Type B pancreatic cell (in vitro differentiated cells): ENCODE measurements around the gene PUS10. TPM values are rescaled to one million over a fixed set of nuclear protein-coding genes. Genes with fewer than 3 reads are reported as not detected.
"Not testable (repeated sequence)": the region's sequence is repeated elsewhere in the genome, so short reads cannot be mapped to it uniquely, and the experiment has no call there.

Experiments
- DNase-seq: peaks from one replicate; pipeline ENCODE4 v3.0.0; 2021; ENCODE audit warnings: mixed read lengths; ENCODE audit not compliant: unreplicated experiment; ENCODE audit errors: extremely low spot score
- H3K27ac Mint-ChIP-seq: 2 replicates; pipeline ENCODE4 v1.8.0; 2021; ENCODE audit warnings: mild to moderate bottlenecking, mixed read lengths
- H3K27me3 Mint-ChIP-seq: 2 replicates; pipeline ENCODE4 v1.8.0; 2021; ENCODE audit warnings: mixed read lengths
- H3K36me3 Mint-ChIP-seq: 2 replicates; pipeline ENCODE4 v1.8.0; 2021; ENCODE audit warnings: mixed read lengths
- H3K4me1 Mint-ChIP-seq: one replicate; pipeline ENCODE4 v1.8.0; 2021; ENCODE audit warnings: mixed read lengths; ENCODE audit not compliant: unreplicated experiment
- H3K4me3 Mint-ChIP-seq: 2 replicates; pipeline ENCODE4 v1.8.0; 2021; ENCODE audit warnings: mild to moderate bottlenecking, mixed read lengths
- H3K9me3 Mint-ChIP-seq: 2 replicates; pipeline ENCODE4 v1.8.0; 2021; ENCODE audit warnings: mixed read lengths
- CTCF ChIP-seq: fragments of 200-600 bp; sonication (generic); conservative IDR thresholded peaks from 2 replicates; pipeline ENCODE4 v1.5.0; 2021; ENCODE audit warnings: antibody characterized with exemption, mild to moderate bottlenecking
- total RNA-seq: library from RNA; stranded (reverse); gene quantifications from 2 replicates; pipeline ENCODE4 v1.2.1, GENCODE V29; 2021; ENCODE audit warnings: low replicate concordance

PUS10 gene
- total RNA-seq, 1 donor from 2014 or later = 6.3 TPM

GRCh38 chr2:61055557-61055956, 37.5 kb upstream of the PUS10 start:
- H3K27me3 Mint-ChIP-seq = no peaks in the 10 kb centered on the region
- peaks cover 18% of the 10 kb centered on the region for H3K36me3 Mint-ChIP-seq
- TF ChIP-seq CTCF = no peak
- peaks cover 6% of the 10 kb centered on the region for H3K4me1 Mint-ChIP-seq
- H3K4me3 Mint-ChIP-seq = no peak overlapping the region
- no peak for DNase-seq
- H3K9me3 Mint-ChIP-seq = no peaks in the 10 kb centered on the region
- H3K27ac Mint-ChIP-seq = no peak overlapping the region

DNA sequence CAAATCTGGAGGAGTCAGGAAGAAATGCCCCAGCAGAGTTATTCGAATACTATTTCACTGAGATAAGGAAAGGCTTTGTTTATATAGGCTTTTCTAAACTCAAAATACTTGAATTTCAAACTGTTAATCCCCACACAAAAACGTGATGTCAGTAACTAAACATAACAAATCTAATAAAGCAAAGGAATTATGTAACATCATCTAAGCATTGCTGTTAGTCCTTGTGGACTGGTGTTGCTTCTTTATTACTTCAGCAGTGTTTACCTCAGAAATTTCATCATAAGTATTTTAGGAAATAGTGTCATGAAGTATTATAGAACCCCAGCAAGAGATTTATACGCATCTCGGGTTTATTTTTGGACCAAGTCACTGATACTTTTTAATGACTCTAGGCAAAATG, 27.9 kb upstream of the PUS10 start:
- DNase-seq = no peak
- no peak overlapping the region for H3K27ac Mint-ChIP-seq
- no peaks in the 10 kb centered on the region for H3K27me3 Mint-ChIP-seq
- H3K4me1 Mint-ChIP-seq = no peaks in the 10 kb centered on the region
- no peak for TF ChIP-seq CTCF
- H3K4me3 Mint-ChIP-seq = no peak overlapping the region
- peaks cover 18% of the 10 kb centered on the region for H3K36me3 Mint-ChIP-seq
- H3K9me3 Mint-ChIP-seq = no peaks in the 10 kb centered on the region

DNA sequence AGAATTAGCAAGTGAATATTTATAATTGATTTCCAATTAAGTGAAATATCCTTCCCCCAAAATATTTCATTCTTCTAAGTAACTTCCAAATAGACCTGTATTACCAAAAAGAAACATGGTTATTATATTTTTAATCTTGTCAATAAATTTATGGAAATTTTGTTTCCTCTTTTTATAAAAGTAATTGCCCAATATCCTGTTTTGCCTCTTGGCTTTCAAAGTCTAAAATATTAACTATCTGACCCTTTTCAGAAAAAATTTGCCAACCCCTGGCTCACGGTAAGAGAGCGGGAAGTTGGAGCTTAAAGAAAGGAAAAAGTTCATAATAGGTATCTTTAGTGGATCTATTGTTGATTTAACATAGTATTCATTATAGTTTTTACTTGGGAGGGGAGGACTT, 27.2 kb upstream of the PUS10 start:
- Mint-ChIP-seq H3K27ac (no peak overlapping the region), H3K9me3 (no peaks in the 10 kb centered on the region), H3K4me3 (no peak overlapping the region), H3K27me3 (no peaks in the 10 kb centered on the region), H3K4me1 (no peaks in the 10 kb centered on the region), H3K36me3 (peaks cover 17% of the 10 kb centered on the region)
- no peak for DNase-seq
- no peak for TF ChIP-seq CTCF

DNA sequence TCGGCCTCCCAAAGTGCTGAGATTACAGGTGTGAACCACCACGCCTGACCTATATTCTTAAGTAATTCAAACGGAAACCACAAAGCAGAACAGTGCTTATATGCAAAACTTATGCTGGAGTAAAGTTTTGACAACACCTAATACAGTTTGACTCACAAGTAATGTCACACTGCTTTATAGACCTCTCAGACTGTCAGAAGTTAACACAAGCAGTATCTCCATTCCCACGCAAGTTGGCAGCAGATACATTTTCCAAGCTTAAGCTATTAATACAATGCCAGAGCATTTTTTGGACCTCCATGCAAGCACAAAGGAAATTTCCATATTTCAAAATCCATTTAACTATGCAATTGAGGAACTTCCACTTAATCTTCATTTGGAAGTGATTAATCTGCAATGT, 26.6 kb upstream of the PUS10 start:
- Mint-ChIP-seq H3K4me3 (no peak overlapping the region), H3K27ac (no peak overlapping the region), H3K9me3 (no peaks in the 10 kb centered on the region), H3K36me3 (peaks cover 17% of the 10 kb centered on the region), H3K4me1 (no peaks in the 10 kb centered on the region), H3K27me3 (no peaks in the 10 kb centered on the region)
- DNase-seq = no peak
- no peak for TF ChIP-seq CTCF

DNA sequence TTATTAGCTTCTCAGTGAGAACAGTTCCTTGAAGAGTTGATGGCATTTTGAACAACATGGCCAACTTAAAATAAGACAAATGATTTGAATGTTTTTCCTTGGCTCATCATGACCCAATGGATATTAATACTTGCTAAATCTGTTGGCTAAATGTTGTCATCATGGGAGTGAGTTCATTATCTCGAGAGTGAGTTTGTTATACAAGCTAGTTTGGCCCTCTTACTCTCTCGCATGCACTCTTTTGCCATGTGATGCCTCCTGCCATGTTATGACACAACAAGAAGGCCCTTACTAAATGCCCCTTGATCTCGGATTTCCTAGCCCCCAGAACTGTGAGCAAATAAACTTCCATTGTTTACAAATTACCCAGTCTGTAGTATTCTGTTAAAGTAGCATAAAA, 24.8 kb upstream of the PUS10 start:
- H3K4me3 Mint-ChIP-seq = no peak overlapping the region
- H3K4me1 Mint-ChIP-seq = no peaks in the 10 kb centered on the region
- TF ChIP-seq CTCF = no peak
- H3K27me3 Mint-ChIP-seq = no peaks in the 10 kb centered on the region
- peaks cover 14% of the 10 kb centered on the region for H3K36me3 Mint-ChIP-seq
- no peak for DNase-seq
- H3K27ac Mint-ChIP-seq = no peak overlapping the region
- no peaks in the 10 kb centered on the region for H3K9me3 Mint-ChIP-seq

DNA sequence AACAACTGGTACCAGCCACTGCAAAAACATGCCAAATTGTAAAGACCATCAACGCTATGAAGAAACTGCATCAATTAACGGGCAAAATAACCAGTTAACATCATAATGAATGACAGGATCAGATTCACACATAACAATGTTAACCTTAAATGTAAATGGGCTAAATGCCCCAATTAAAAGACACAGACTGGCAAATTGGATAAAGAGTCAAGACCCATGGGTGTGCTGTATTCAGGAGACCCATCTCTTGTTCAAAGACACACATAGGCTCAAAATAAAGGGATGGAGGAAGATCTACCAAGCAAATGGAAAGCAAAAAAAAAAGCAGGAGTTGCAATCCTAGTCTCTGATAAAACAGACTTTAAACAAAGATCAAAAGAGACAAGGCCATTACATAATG, 18.6 kb upstream of the PUS10 start:
- peaks cover 12% of the 10 kb centered on the region for H3K9me3 Mint-ChIP-seq
- H3K4me3 Mint-ChIP-seq, H3K27me3 Mint-ChIP-seq, H3K27ac Mint-ChIP-seq, H3K4me1 Mint-ChIP-seq, DNase-seq: not testable (repeated sequence)
- H3K36me3 Mint-ChIP-seq = peaks cover 54% of the 10 kb centered on the region

DNA sequence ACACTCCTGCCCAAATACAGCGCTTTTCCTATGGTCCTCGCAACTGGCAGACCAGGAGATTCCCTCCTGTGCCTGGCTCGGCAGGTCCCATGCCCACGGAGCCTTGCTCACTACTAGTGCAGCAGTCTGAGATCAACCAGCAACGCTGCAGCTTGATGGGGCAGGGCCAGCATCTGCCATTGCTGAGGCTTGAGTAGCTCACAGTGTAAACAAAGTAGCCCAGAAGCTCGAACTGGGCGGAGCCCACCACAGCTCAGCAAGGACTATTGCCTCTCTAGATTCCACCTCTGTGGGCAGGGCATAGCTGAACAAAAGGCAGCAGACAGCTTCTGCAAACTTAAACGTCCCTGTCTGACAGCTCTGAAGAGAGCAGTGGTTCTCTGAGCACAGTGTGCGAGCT, 16.5 kb upstream of the PUS10 start:
- not testable (repeated sequence) for H3K27me3 Mint-ChIP-seq, H3K27ac Mint-ChIP-seq, H3K4me1 Mint-ChIP-seq, H3K4me3 Mint-ChIP-seq, DNase-seq
- H3K36me3 Mint-ChIP-seq = peaks cover 54% of the 10 kb centered on the region
- peaks cover 14% of the 10 kb centered on the region for H3K9me3 Mint-ChIP-seq
